B cell (primary cell): ENCODE measurements around the gene R3HDM4. TPM values are rescaled to one million over a fixed set of nuclear protein-coding genes. Genes with fewer than 3 reads are reported as not detected.

Experiments
- ATAC-seq: fragments of 200-7000 bp; cut with Tn5 transposase; one replicate; pipeline ENCODE4 v1.10.0; 2021; ENCODE audit warnings: low read depth, mild to moderate bottlenecking, moderate number of reproducible peaks, moderate library complexity
- CTCF ChIA-PET: fragments of 350-600 bp; sonication (Branson Sonifier 250); formaldehyde crosslinking; loops from one replicate; lab custom pipeline; 2021; ENCODE audit warnings: antibody characterized with exemption, inconsistent platforms; lab: Charles Lee
- POLR2A ChIA-PET: fragments of 350-600 bp; sonication (Branson Sonifier 250); formaldehyde crosslinking; loops from one replicate; lab custom pipeline; 2021; ENCODE audit warnings: antibody characterized with exemption; lab: Charles Lee
- DNase-seq: peaks from one replicate; pipeline ENCODE4 v3.0.0; 2013
- H2AFZ ChIP-seq: 2 replicates; pipeline ENCODE4 v1.6.1; 2012; ENCODE audit warnings: mild to moderate bottlenecking, low read depth, low read length; ENCODE audit not compliant: insufficient read depth, poor library complexity, severe bottlenecking
- H3K27ac ChIP-seq, 2 donors: 1 replicate in 1 of 2; 2 replicates in 1 of 2; pipeline ENCODE4 v1.5.1; 2012 to 2013; ENCODE audit warnings: low read length in 2 of 2, mild to moderate bottlenecking in 2 of 2, moderate library complexity in 1 of 2
- H3K27me3 ChIP-seq, 4 experiments: fragments of 200-600 bp in 1 of 4; sonication (generic) in 1 of 4; replicated peaks in 1 of 4; 1 replicate in 2 of 4; 2 replicates in 2 of 4; pipeline versions ENCODE4 v1.6.1 to v1.7.0; 2013 to 2016; ENCODE audit warnings: low read length in 3 of 4, mild to moderate bottlenecking in 2 of 4, mixed read lengths in 1 of 4, moderate library complexity in 1 of 4; ENCODE audit not compliant: insufficient read depth in 4 of 4, control insufficient read depth in 3 of 4; ENCODE audit errors: control extremely low read depth in 1 of 4
- H3K36me3 ChIP-seq, 2 experiments: replicated peaks in 1 of 2; 1 replicate in 1 of 2; 2 replicates in 1 of 2; pipeline versions ENCODE4 v1.6.1 to v1.7.1; 2013; ENCODE audit warnings: low read length in 1 of 2; ENCODE audit not compliant: insufficient read depth in 2 of 2, control insufficient read depth in 1 of 2; ENCODE audit errors: control extremely low read depth in 1 of 2, extremely low read depth in 1 of 2
- H3K4me1 ChIP-seq, 2 donors: fragments of 200-600 bp in 1 of 2; sonication (generic) in 1 of 2; 1 replicate in 1 of 2; 2 replicates in 1 of 2; pipeline versions ENCODE4 v1.5.1 to v1.6.1; 2013 to 2017; ENCODE audit warnings: low read length in 2 of 2; ENCODE audit not compliant: control insufficient read depth in 2 of 2, insufficient read depth in 2 of 2
- H3K4me2 ChIP-seq: replicated peaks from 2 replicates; pipeline ENCODE3; 2012; ENCODE audit warnings: mild to moderate bottlenecking, low read depth, low read length; ENCODE audit not compliant: poor library complexity, severe bottlenecking
- H3K4me3 ChIP-seq, 5 experiments: fragments of 200-600 bp in 1 of 5; sonication (generic) in 1 of 5; 1 replicate in 3 of 5; 2 replicates in 2 of 5; pipeline versions ENCODE4 v1.5.1 to v1.7.0; 2011 to 2016; ENCODE audit warnings: low read length in 4 of 5, mild to moderate bottlenecking in 4 of 5, low read depth in 2 of 5, control low read depth in 1 of 5, moderate library complexity in 1 of 5; ENCODE audit not compliant: insufficient read depth in 1 of 5; ENCODE audit errors: control extremely low read depth in 1 of 5, extremely low read depth in 1 of 5
- H3K79me2 ChIP-seq: fragments of 200-600 bp; sonication (generic); one replicate; pipeline ENCODE4 v1.6.0; 2016; ENCODE audit warnings: low read length; ENCODE audit not compliant: control insufficient read depth, insufficient read depth
- H3K9ac ChIP-seq: fragments of 200-600 bp; sonication (generic); 2 replicates; pipeline ENCODE4 v1.6.1; 2017; ENCODE audit warnings: mild to moderate bottlenecking, low read length, moderate library complexity
- H3K9me3 ChIP-seq, 3 donors: one replicate each; pipeline versions ENCODE4 v1.6.1 to v1.7.1; 2013; ENCODE audit warnings: low read length in 2 of 3; ENCODE audit not compliant: control insufficient read depth in 2 of 3, insufficient read depth in 1 of 3; ENCODE audit errors: control extremely low read depth in 1 of 3
- H4K20me1 ChIP-seq: 2 replicates; pipeline ENCODE4 v1.6.0; 2012; ENCODE audit warnings: mild to moderate bottlenecking, low read length; ENCODE audit not compliant: insufficient read depth, control insufficient read depth, poor library complexity, severe bottlenecking
- H3K27ac Mint-ChIP-seq: one replicate; pipeline ENCODE4 v1.8.0; 2021; ENCODE audit warnings: mixed read lengths
- H3K27me3 Mint-ChIP-seq: one replicate; pipeline ENCODE4 v1.8.0; 2021; ENCODE audit warnings: mixed read lengths
- H3K4me1 Mint-ChIP-seq: one replicate; pipeline ENCODE4 v1.8.0; 2021; ENCODE audit warnings: mixed read lengths
- H3K4me3 Mint-ChIP-seq: one replicate; pipeline ENCODE4 v1.8.0; 2021; ENCODE audit warnings: mixed read lengths
- H3K9me3 Mint-ChIP-seq: one replicate; pipeline ENCODE4 v1.8.0; 2022; ENCODE audit warnings: mixed read lengths; ENCODE audit not compliant: insufficient read depth
- EZH2 ChIP-seq: IDR thresholded peaks from 2 replicates; pipeline ENCODE4 v1.6.1; 2012; ENCODE audit warnings: borderline replicate concordance, low read depth, mild to moderate bottlenecking, moderate library complexity, low read length; ENCODE audit not compliant: insufficient read depth, poor library complexity, severe bottlenecking
- WGBS: methylation state at CpG from one replicate; pipeline ENCODE4 v1.1.5; 2013; ENCODE audit warnings: missing lambda C conversion rate; ENCODE audit not compliant: insufficient coverage; 5-methylcytosine and 5-hydroxymethylcytosine counted together
- intact Hi-C: fragments of 100-400 bp; cut with micrococcal nuclease; formaldehyde crosslinking; loops from one replicate; pipeline ENCODE4 v1.10.0; 2022
- polyA plus RNA-seq: library from polyadenylated mRNA; depleted of rRNA; stranded (reverse); fragments of >200 nt; gene quantifications from 2 replicates; pipeline ENCODE4 v1.2.3, GENCODE V29; 2012
- total RNA-seq, 2 donors: library from RNA; stranded (reverse); fragments of 120-200 nt in 1 of 2; gene quantifications; 1 replicate in 1 of 2; 2 replicates in 1 of 2; pipeline versions ENCODE4 v1.2.3 to v1.2.4, GENCODE V29; 2013 to 2022
- TF ChIP-seq, protein P1 (sequence below): fragments of 200-600 bp; IDR thresholded peaks from one replicate; pipeline ENCODE4 v1.8.0; 2022; ENCODE audit warnings: antibody characterized with exemption, mild to moderate bottlenecking

R3HDM4 gene
- total and polyA plus RNA-seq, 2 donors (not counting 1 experiment from before 2014, with no cell fraction given): 168 to 176 TPM

DNA sequence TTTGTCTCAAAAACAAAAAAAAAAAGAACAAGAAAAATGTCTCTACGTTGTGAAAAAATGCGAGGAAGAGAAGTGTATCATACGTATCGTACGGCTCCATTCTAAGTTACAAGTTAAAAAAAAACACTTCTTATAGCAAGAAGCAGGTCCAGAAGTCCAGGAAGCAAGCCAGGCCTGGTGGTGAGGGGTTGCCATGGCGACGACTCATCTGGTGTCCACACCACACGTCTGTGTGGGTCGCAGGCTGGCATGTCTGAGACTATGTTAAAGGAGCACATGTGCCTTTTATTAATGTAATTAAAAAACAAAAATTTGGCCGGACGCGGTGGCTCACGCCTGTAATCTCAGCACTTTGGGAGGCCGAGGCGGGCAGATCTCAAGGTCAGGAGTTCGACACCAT lies 25.9 kb downstream of the R3HDM4 start:
- POLR2A ChIA-PET: no interaction called here
- H3K27me3 Mint-ChIP-seq: no peaks in the 10 kb centered on the region
- DNase-seq (no peak), ATAC-seq (no peak)
- no peak overlapping the region for H3K4me3 ChIP-seq
- no peak overlapping the region for H3K4me3 Mint-ChIP-seq
- TF ChIP-seq, protein P1, sequence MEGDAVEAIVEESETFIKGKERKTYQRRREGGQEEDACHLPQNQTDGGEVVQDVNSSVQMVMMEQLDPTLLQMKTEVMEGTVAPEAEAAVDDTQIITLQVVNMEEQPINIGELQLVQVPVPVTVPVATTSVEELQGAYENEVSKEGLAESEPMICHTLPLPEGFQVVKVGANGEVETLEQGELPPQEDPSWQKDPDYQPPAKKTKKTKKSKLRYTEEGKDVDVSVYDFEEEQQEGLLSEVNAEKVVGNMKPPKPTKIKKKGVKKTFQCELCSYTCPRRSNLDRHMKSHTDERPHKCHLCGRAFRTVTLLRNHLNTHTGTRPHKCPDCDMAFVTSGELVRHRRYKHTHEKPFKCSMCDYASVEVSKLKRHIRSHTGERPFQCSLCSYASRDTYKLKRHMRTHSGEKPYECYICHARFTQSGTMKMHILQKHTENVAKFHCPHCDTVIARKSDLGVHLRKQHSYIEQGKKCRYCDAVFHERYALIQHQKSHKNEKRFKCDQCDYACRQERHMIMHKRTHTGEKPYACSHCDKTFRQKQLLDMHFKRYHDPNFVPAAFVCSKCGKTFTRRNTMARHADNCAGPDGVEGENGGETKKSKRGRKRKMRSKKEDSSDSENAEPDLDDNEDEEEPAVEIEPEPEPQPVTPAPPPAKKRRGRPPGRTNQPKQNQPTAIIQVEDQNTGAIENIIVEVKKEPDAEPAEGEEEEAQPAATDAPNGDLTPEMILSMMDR: no peak
- TF ChIP-seq EZH2: no peak
- H2AFZ ChIP-seq: no peak overlapping the region
- H3K9ac ChIP-seq: no peak overlapping the region
- H3K4me2 ChIP-seq: no peak overlapping the region
- intact Hi-C loops: no loop called here
- H3K4me1 ChIP-seq: peaks cover 3 to 28% of the 10 kb centered on the region in 2 donors
- H4K20me1 ChIP-seq: peaks cover 32% of the 10 kb centered on the region
- WGBS: 98% methylated on average over 7 of the region's 16 CpGs
- H3K9me3 Mint-ChIP-seq: no peaks in the 10 kb centered on the region
- no peak overlapping the region for H3K27ac ChIP-seq
- no peak overlapping the region for H3K27ac Mint-ChIP-seq
- CTCF ChIA-PET: no interaction called here
- peaks cover 0 to 63% of the 10 kb centered on the region in 2 experiments for H3K36me3 ChIP-seq
- no peaks in the 10 kb centered on the region for H3K27me3 ChIP-seq
- H3K9me3 ChIP-seq: no peaks in the 10 kb centered on the region
- H3K79me2 ChIP-seq: peaks cover 58% of the 10 kb centered on the region
- peaks cover 6% of the 10 kb centered on the region for H3K4me1 Mint-ChIP-seq

- peaks cover 58% of the 10 kb centered on the region for H3K79me2 ChIP-seq
- H3K4me2 ChIP-seq: no peak overlapping the region
- H3K27me3 Mint-ChIP-seq: no peaks in the 10 kb centered on the region
- WGBS: 98% methylated on average over 64 of the region's 64 CpGs
- ChIA-PET POLR2A (no interaction called here), CTCF (interaction anchor here (0.7 kb wide), 1 partner anchor 123 kb away, joined by 3 read pairs; no protein-coding TSS in a partner anchor)
- no peak overlapping the region for H3K9ac ChIP-seq
- no peak overlapping the region for H3K27ac ChIP-seq
- H3K9me3 ChIP-seq: no peaks in the 10 kb centered on the region
- peaks cover 0 to 76% of the 10 kb centered on the region in 2 experiments for H3K36me3 ChIP-seq
- peaks cover 0 to 17% of the 10 kb centered on the region in 2 donors for H3K4me1 ChIP-seq
- peaks cover 2% of the 10 kb centered on the region for H3K4me1 Mint-ChIP-seq
- no peak overlapping the region for H2AFZ ChIP-seq
- TF ChIP-seq EZH2: no peak
- TF ChIP-seq, protein P1: no peak
- intact Hi-C loops: no loop called here
- H3K27me3 ChIP-seq: no peaks in the 10 kb centered on the region
- H3K4me3 Mint-ChIP-seq: no peak overlapping the region
- no peaks in the 10 kb centered on the region for H3K9me3 Mint-ChIP-seq
- no peak overlapping the region for H3K4me3 ChIP-seq
- no peak for DNase-seq
- ATAC-seq: no peak
- H4K20me1 ChIP-seq: peaks cover 38% of the 10 kb centered on the region
- no peak overlapping the region for H3K27ac Mint-ChIP-seq
Observed at GRCh38 chr19:885536-886224, 27.3 kb downstream of the R3HDM4 start.
